GM12864 (cell line): ENCODE data around the gene MYH11.

Experiments
- DNase-seq: peaks from one replicate; pipeline ENCODE4 v3.0.0-alpha.2; 2011; ENCODE audit warnings: low read depth
- H3K4me3 ChIP-seq: 2 replicates; pipeline ENCODE4 v1.5.1; 2011; ENCODE audit warnings: mild to moderate bottlenecking, low read depth, low read length, control low read depth
- TF ChIP-seq, protein P1 (sequence below): IDR thresholded peaks from 2 replicates; pipeline ENCODE4 v1.5.1; 2011; ENCODE audit warnings: low read depth, mild to moderate bottlenecking, moderate library complexity, low read length, control low read depth, inconsistent platforms; ENCODE audit errors: missing control alignments

Gene MYH11

GRCh38 chr16:15780805-15781204 is 76.0 kb downstream of the MYH11 start:
- DNase-seq: no peak
- H3K4me3 ChIP-seq: no peak overlapping the region
- TF ChIP-seq, protein P1, sequence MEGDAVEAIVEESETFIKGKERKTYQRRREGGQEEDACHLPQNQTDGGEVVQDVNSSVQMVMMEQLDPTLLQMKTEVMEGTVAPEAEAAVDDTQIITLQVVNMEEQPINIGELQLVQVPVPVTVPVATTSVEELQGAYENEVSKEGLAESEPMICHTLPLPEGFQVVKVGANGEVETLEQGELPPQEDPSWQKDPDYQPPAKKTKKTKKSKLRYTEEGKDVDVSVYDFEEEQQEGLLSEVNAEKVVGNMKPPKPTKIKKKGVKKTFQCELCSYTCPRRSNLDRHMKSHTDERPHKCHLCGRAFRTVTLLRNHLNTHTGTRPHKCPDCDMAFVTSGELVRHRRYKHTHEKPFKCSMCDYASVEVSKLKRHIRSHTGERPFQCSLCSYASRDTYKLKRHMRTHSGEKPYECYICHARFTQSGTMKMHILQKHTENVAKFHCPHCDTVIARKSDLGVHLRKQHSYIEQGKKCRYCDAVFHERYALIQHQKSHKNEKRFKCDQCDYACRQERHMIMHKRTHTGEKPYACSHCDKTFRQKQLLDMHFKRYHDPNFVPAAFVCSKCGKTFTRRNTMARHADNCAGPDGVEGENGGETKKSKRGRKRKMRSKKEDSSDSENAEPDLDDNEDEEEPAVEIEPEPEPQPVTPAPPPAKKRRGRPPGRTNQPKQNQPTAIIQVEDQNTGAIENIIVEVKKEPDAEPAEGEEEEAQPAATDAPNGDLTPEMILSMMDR: no peak

DNA sequence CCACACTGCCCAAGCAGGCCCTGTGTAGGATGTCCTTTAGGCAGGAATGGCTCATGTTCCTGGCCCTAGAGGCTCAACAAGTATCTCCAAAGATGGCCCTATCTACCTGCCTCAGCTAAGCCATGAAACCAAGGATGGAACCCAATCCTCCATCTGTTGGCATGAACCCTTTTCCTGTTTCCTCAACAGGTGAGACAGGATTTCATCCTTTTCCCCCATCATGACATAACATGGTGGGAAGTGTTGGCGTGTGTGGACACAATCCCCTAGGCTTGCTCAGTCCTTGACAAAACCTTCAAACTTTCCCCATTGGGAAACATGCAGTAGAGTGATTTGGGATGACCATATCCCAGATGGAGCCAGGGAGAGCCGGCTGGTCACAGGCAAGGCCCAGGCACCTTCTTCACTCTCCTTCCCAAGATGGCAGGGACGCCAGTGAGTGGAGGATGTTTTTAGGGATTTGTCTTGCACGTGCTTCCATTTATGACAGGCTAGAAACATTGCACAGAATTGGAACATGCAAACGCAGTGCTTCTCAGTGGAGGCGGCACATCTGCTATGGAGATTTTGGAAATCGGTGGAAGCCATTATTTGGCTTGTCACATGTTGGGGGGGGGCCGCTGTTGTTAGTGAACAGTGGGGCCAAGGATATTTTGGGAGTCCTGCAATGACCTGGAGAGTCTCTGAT is 77.0 kb downstream of the MYH11 start:
- no peak overlapping the region for H3K4me3 ChIP-seq
- TF ChIP-seq, protein P1: no peak
- DNase-seq: no peak

DNA sequence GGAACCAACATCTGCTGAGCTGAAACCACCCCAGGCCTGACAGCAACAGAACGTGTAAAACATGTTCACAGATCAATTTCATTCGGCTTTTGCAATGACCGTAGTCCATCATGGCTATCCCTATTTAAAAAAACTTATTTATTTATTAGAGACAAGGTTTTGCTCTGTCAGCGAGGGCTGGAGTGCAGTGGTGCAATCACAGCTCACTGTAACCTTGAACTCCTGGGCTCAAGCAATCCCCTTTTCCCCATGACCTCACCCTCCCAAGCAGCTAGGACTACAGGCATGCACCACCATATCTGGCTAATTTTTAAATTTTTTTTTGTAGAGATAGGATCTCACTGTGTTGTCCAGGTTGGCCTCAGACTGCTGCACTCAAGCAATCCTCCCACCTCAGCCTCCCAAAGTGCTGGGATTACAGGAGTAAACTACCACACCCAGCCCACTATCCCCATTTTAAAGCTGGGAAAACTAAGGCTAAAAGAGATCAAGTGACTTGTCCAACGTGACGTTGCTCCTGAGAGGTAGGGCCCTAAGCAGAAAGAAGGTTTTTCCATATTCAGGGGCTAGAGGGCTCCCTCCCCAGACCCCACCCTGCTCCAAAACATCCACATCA is 77.7 kb downstream of the MYH11 start:
- no peak overlapping the region for H3K4me3 ChIP-seq
- TF ChIP-seq, protein P1: no peak
- no peak for DNase-seq

DNA sequence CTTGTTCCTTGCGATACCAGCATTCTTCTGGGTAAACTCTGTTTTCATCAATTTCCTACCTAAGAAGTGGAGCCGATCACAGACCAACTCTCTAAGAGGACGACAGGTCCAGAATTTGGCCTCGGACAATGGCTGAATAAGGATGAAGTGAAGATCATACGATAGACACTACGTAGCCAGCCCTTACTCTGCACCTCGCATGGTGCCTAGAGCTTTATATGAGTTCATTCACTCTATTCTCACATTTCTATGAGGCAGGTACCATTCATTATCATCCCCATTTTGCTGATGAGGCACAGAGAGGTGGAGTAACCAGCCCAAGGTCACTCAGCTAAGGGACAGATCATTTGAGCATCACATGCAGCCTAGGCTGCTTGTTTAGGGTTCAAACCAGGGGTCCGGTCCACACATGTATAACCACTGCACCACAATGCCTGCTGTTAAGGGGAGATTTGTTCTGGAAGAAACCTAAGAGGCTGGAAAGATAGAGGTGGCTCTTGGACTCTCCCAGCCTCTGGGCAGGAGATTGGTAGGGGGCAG is 78.6 kb downstream of the MYH11 start:
- TF ChIP-seq, protein P1: no peak
- no peak for DNase-seq
- no peak overlapping the region for H3K4me3 ChIP-seq

DNA sequence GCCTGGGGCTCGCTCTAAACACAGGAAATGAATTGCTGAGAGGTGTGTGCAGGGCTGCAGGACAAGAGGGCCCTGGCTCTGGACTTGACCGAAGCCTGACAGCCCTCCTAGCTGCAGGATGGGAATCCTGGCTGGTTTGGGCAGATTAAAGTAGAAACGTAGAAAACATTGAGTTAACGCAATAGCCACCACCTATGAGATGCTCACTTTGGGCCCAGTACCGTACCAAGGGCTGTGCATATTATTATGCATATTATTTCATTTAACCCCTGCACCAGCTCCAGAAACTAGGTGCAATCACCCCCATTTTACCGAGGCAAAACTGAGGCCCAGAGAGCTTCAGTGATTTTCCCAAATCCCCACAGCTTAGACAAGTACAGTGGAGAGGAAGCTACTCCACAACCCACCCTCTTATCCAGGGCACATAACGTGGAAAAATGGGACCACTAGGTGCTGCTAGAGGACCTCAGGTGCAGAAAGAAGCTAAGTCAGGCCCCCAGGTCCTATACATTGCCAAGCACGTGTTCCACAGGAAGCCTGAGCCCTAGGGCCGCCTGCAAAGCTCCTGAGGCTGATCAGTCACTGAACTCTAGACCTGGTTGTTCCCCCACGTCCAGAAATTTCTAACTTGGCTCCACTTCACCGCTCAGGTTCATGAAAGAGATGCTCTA is 79.2 kb downstream of the MYH11 start:
- no peak for DNase-seq
- no peak overlapping the region for H3K4me3 ChIP-seq
- TF ChIP-seq, protein P1: peak; percentile 75

DNA sequence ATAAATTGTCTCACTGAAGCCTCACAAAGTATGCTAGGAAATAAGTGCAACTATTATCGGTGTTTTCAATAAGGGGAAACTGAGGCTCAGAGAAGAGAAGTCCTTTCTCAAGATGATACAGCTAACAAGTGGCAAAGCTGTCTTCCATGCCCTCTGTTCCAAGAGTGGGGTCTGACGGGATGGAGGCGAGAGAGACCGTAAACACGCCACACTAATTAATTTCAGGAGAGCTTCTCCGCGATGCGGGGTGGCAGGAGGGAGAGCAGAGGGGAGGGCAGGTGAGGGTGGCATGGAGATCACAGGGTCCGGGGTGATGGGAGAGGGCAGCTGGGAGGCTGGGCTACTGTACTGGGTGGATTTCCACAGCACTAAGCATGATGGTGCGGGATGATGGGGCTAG is 80.3 kb downstream of the MYH11 start:
- TF ChIP-seq, protein P1: no peak
- DNase-seq: no peak
- no peak overlapping the region for H3K4me3 ChIP-seq
